Peyer's patch (tissue), 4 donors: Measurements from ENCODE around the gene UAP1.

Experiments used
- POLR2A ChIP-seq, 2 donors: fragments of 450-650 bp; IDR thresholded peaks; one replicate each; pipeline ENCODE4 v1.5.1; 2017; ENCODE audit warnings: antibody characterized with exemption in 2 of 2, mild to moderate bottlenecking in 2 of 2, moderate library complexity in 2 of 2
- TF ChIP-seq, protein P1 (sequence below), 6 experiments: fragments of 450-650 bp in 4 of 6; fragments of 200-600 bp in 2 of 6; sonication (generic) in 1 of 6; IDR thresholded peaks; one replicate each; pipeline ENCODE4 v1.5.1; 2017 to 2019; ENCODE audit warnings: antibody characterized with exemption in 6 of 6, mild to moderate bottlenecking in 3 of 6, moderate library complexity in 1 of 6

DNA sequence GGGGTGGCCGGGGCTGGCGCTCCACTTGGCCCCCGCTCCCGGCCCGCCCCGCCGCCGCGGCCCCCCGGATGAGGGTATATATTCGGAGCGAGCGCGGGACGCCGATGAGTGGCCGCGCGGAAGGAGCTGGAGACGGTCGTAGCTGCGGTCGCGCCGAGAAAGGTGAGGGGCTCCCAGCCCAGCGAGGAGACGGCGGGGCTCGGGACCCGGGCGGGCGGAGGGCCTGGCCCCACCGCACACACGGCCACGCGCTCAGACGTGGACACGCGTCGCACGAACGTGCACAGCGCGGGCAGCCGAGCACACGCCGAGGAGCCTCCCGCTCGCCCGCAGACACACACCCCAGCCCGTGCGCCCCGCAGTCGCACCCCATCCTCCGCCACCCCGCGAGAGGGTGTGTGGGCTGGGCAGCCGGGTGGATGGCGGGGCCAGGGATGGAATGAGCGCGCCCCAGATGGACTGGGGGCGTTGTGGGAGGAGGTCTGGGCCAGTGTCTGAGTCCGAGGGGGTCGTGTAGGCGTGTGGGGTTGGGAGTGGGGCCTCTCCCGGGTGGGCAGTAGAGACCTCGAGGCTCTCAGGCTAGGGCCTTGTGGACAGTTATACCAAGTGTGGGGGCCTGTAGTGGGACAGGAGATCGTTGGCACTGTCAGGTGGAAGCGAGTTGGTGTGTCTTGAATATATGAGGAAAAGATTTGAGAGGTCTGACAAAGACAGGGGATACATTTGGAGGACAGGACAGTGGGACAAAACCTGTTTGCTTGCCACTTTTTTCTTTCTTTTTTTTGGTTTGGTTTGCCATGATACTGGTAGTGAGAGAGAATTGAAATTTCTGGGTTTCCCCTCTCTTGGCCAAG lies at the start of gene UAP1:
- TF ChIP-seq, protein P1, sequence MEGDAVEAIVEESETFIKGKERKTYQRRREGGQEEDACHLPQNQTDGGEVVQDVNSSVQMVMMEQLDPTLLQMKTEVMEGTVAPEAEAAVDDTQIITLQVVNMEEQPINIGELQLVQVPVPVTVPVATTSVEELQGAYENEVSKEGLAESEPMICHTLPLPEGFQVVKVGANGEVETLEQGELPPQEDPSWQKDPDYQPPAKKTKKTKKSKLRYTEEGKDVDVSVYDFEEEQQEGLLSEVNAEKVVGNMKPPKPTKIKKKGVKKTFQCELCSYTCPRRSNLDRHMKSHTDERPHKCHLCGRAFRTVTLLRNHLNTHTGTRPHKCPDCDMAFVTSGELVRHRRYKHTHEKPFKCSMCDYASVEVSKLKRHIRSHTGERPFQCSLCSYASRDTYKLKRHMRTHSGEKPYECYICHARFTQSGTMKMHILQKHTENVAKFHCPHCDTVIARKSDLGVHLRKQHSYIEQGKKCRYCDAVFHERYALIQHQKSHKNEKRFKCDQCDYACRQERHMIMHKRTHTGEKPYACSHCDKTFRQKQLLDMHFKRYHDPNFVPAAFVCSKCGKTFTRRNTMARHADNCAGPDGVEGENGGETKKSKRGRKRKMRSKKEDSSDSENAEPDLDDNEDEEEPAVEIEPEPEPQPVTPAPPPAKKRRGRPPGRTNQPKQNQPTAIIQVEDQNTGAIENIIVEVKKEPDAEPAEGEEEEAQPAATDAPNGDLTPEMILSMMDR (IDR thresholded peaks at IDR 0.05), result peak in 1 of 6 experiments; percentile 13
- peak; percentile 93 to 94 for TF ChIP-seq POLR2A (IDR thresholded peaks at IDR 0.05)
